NOMO-1 (cell line): ENCODE data around the gene THOC3.
"Not testable (repeated sequence)": the region's sequence is repeated elsewhere in the genome, so short reads cannot be mapped to it uniquely, and the experiment has no call there.

Experiments used
- DNase-seq, 2 experiments: peaks; one replicate each; lab custom pipeline; 2025; ENCODE audit not compliant: unreplicated experiment in 2 of 2; lab: John Stamatoyannopoulos, UW

THOC3 gene

DNA sequence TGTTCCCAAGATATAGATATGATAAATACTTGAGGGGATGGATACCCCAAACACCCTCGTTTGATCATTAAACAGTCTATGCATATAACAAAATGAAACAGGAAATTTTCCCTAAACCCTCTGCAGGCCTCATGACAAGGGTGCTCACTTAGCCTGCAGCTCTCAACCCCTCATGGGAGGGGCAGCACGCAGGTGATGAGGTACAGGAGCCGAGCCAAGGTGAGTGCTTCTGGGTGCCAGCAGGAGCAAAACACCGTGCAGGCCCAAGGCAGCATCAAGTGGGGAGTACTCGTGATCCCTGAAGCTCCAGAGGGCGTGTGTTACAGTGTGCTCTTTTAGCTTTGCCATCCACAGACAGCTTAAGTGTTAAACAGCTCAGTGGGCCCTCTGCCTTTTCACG lies 24.9 kb downstream of the THOC3 start:
- not testable (repeated sequence) for DNase-seq

DNA sequence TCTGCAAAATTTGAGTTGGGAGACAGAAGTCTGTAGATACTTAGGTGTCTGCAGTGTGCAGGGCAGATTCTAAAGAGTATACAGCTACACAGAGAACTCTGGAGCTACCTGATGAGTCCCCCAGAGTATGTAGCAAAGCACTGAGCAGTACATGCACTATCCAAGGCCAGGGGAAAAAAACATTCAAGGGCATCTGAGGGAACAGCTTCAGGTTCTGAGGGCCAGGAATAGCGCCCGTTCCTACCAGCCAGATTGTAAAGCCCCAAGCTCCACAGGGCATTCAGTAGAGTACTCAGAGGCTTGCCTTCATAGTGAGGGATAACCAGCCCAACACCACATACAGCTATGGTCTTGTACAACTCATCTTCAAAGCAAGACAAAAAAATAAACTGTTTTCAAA lies 27.5 kb downstream of the THOC3 start:
- not testable (repeated sequence) for DNase-seq

DNA sequence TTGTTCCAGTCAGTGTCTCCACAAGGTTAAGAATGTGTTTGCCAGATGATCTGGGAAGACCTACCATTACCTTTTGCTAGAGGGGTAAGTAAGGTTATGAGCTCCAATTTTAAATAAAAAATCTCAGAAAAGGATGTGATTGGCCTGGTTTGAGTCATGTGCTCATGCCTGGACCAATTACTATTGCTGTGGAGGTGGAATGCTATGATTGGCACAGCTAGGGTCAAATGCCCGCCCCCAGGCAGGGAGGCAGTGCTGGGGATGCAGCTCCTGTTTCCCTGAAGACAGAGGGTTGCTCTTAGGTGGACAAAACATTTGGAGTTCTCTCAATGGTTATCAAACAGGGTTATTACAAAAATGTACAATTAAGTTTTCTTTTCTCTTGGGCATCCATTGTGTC lies 29.6 kb downstream of the THOC3 start:
- DNase-seq: not testable (repeated sequence)

DNA sequence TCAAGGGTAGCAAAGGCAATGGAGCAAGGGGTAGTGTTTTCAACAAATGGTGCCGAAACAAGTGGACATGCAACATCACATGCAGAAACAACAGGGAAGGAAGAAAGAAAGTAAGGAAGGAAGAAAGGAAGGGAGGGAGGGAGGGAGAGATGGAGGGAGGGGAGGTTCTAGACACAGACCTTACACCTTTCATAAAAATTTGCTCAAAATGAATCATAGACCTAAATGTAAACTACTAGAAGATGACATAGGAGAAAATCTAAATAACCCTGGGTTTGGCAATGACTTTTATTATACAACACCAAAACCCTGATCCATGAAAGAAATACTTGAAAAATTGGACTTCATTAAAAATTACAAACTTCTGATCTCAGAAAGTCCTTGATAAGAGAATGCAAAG lies 39.4 kb downstream of the THOC3 start:
- not testable (repeated sequence) for DNase-seq

DNA sequence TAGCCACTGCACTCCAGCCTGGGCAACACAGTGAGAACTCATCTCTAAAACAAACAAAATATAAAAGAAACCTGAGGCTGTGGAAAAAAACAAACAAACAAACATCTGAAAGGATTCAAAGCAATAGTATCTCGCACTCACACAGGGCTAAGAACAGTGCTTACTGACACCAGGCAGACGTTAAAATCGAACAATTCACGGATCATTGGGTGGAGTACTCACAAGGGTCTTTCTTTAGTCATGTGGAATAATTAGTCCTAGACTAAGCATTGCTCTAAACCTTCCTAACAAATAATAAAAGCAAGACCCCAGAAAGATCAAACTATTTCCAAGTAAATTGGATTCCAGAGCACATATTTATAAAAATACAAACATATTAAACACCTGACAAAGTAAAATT lies 43.0 kb downstream of the THOC3 start:
- DNase-seq: not testable (repeated sequence)

DNA sequence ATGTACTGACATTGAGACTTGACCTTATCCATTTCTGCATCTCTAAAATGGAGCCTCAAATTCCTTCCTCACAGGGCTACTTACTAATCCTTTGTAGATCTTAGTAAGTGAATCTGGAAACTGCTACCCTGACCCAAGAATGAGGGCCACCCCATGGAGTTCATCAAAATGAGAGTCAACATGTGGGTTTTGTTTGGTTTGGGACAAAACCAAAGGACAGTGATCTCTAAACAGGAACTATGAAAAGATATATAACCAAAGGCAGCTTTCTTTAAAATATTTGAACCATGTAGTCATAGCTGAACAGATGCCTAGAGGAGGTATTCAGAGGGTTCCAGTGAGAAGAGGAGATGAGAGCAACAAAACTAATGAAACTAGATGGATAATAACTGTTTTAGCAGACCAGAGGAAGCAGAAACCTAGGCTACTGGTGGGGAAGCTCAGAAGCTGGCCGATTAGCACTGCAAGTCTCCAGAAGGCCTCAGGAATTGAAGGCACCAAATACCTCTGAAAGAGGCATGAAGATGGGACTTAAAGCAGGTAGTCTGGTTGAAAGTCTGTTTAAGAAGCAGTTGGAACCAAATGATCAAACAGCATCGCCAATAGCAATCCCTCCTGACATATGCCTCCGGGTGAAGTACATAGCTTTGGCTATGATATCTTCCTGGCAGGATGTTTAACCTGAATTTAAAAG lies 45.8 kb downstream of the THOC3 start:
- DNase-seq: no peak

- DNase-seq: no peak
Measured at GRCh38 chr5:175921061-175921730, 46.9 kb downstream of the THOC3 start.

DNA sequence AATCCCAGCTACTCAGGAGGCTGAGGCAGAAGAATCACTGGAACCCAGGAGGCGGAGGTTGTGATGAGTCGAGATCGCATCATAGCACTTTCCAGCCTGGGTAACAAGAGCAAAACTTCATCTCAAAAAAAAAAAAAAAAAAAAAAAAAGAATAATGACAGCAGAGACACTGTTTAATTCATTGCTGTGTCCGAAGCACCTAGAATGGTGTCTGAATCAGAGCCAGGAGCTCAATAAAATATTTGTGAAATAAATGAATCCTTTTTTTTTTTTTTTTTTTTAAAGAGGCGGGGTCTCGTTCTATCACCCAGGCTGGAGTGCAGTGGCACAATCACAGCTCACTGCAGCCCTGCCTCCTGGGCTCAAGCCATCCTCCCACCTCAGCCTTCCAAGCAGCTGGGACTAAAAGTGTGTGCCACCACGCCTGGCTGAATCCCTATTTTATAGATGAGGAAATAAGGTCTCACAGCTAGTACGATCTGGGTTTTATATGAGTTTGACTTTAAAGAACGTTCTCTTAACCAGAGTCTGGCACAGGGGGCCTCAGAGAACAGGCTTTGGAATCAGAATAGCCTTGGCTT lies 47.8 kb downstream of the THOC3 start:
- DNase-seq: no peak

- not testable (repeated sequence) for DNase-seq
Measured at GRCh38 chr5:175915066-175916037, 52.8 kb downstream of the THOC3 start.

- not testable (repeated sequence) for DNase-seq
Measured at GRCh38 chr5:175913835-175914672, 54.1 kb downstream of the THOC3 start.

DNA sequence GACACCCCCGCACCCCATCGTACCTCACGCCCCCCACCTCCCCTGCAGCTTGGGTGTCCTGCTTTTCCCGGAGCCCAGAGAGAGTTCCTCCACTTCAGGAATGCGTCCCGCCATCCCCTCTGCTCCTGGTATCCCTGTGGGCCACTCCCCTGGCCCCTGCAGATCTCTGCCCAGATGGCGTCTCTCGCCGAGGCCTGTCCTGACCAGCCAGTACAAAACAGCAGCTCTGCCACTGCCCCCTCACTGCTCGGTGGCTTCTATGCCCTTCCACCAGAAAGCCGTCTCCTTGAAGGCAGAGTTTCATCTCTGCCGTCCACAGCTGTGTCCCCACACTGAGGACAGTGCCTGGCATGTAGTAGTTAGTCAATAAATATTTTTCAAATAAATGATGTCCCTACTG lies 58.0 kb downstream of the THOC3 start:
- DNase-seq: not testable (repeated sequence)
